ENCODE measurements around the gene CEBPB.

GRCh38 chr20:50197463-50198179 is 7.0 kb downstream of the CEBPB start:
- no peak for TF ChIP-seq CTCF (IDR thresholded peaks at IDR 0.05; ENCODE audit: insufficient read depth, low read depth, low read length)
- no peak for TF ChIP-seq EZH2 (IDR thresholded peaks at IDR 0.05; ENCODE audit: insufficient read depth, low read length)

All from astrocyte (in vitro differentiated cells and primary cell).